ENCODE measurements around the gene KANK2. TPM values are rescaled to one million over a fixed set of nuclear protein-coding genes. Genes with fewer than 3 reads are reported as not detected.

Gene KANK2
- total and polyA plus RNA-seq, 2 of the 8 experiments (the other 6 are each of a cell fraction or from before 2014, with no cell fraction given) = 25.2 to 42.3 TPM

DNA sequence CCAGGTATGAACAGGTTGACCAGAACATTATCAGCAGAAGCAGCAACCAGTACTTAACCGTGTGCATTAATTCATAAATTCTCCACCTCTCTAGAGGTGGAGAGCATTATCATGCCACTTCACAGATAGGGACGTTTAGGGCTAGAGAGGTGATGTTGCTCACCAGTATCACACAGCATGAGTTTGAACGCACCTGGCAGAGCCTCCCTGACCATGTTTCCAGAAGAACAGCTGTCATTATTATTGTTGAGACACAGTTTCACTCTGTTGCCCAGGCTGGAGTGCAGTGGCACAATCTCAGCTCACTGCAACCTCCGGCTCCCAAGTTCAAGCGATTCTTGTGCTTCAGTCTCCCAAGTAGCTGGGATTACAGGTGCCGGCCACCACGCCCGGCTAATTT lies 6.8 kb downstream of the KANK2 start:
- Histone ChIP-seq H3K23me2 (ENCODE audit: low read depth, low read length) (no peaks in the 10 kb centered on the region; the same call in 1 of the 2 replicates), H4K91ac (replicated peaks; ENCODE audit: insufficient read length, low read length) (no peak overlapping the region), H3K14ac (ENCODE audit: insufficient read length) (no peak overlapping the region), H3K9me3 (ENCODE audit: insufficient read depth in 2 of 2, low read depth in 1 of 2, low read length in 1 of 2) (no peaks in the 10 kb centered on the region), H3K4me2 (ENCODE audit: insufficient read depth in 1 of 2, low read depth in 2 of 2, low read length in 2 of 2) (no peak overlapping the region), H2BK12ac (ENCODE audit: low read depth, low read length) (no peak overlapping the region), H3K9ac (replicated peaks in 1 of 4; ENCODE audit: extremely low read depth in 1 of 4, low read depth in 3 of 4, low read length in 3 of 4) (no peak overlapping the region; a peak in 1 of 7 replicates), H2AK5ac (ENCODE audit: low read depth, low read length) (no peak overlapping the region), H4K8ac (ENCODE audit: extremely low read depth, insufficient read depth, low read length) (no peak overlapping the region), H2BK120ac (replicated peaks; ENCODE audit: low read depth, low read length) (no peak overlapping the region), H3K36me3 (ENCODE audit: control insufficient read depth in 2 of 4, insufficient read depth in 4 of 4, low read length in 3 of 4) (peaks cover 2 to 29% (median 10%) of the 10 kb centered on the region in 4 experiments; a peak in 6 of 8 replicates), H3K79me2 (ENCODE audit: control insufficient read depth in 1 of 2, insufficient read depth in 2 of 2, low read length in 2 of 2) (no peaks in the 10 kb centered on the region), H3K4ac (replicated peaks; ENCODE audit: insufficient read length, low read depth, low read length) (no peak overlapping the region), H3K18ac (ENCODE audit: extremely low read depth, low read length) (no peak overlapping the region), H3K4me3 (ENCODE audit: extremely low read depth in 1 of 4, insufficient read depth in 2 of 4, low read depth in 3 of 4, low read length in 4 of 4) (no peak overlapping the region), H3K4me1 (replicated peaks in 1 of 4; ENCODE audit: control insufficient read depth in 3 of 4, insufficient read depth in 4 of 4, low read length in 3 of 4) (no peaks in the 10 kb centered on the region; a peak in 1 of 7 replicates), H2BK15ac (ENCODE audit: low read length) (no peak overlapping the region), H4K20me1 (replicated peaks in 1 of 2; ENCODE audit: control insufficient read depth in 1 of 2, insufficient read depth in 2 of 2, low read length in 2 of 2) (peaks cover 0 to 2% of the 10 kb centered on the region in 2 experiments), H3K79me1 (ENCODE audit: low read depth, low read length) (no peaks in the 10 kb centered on the region; the same call in 1 of the 2 replicates), H2BK20ac (ENCODE audit: low read length) (no peak overlapping the region), H3K27me3 (replicated peaks in 1 of 4; ENCODE audit: control insufficient read depth in 3 of 4, extremely low read depth in 1 of 4, insufficient read depth in 3 of 4, low read length in 3 of 4) (no peaks in the 10 kb centered on the region), H2BK5ac (ENCODE audit: low read depth, low read length) (no peak overlapping the region), H3K23ac (ENCODE audit: insufficient read length) (no peak overlapping the region), H4K5ac (ENCODE audit: insufficient read length, low read depth, low read length) (no peak overlapping the region), H3K56ac (replicated peaks; ENCODE audit: insufficient read length, low read depth, low read length) (no peak overlapping the region), H3K27ac (ENCODE audit: low read depth, low read length) (no peak overlapping the region), H2AFZ (ENCODE audit: low read length) (no peak overlapping the region)
- ChIA-PET POLR2A (ENCODE audit: partially characterized antibody) (interaction anchor here (0.5 to 2.3 kb wide), 3 partner anchors 35 to 48 kb away, joined by 3 to 7 read pairs (median 3); no protein-coding TSS in a partner anchor), CTCF (ENCODE audit: partially characterized antibody) (interaction anchor here (0.6 to 1.9 kb wide), 5 partner anchors 10 to 52 kb away, joined by 3 to 6 read pairs (median 4); no protein-coding TSS in a partner anchor)
- 96% methylated on average over 8 of the region's 8 CpGs; no CpG with 5 or more reads in 1 of the 2 experiments for WGBS, 2 experiments (ENCODE audit: extremely low coverage in 1 of 2, insufficient coverage in 1 of 2, insufficient read length in 1 of 2, insufficient replicate concordance in 2 of 2, low coverage in 1 of 2, low lambda C conversion rate in 2 of 2, missing lambda C conversion rate in 1 of 2)
- TF ChIP-seq TAF1 (IDR thresholded peaks at IDR 0.05; ENCODE audit: low read depth, low read length) (no peak), PHF8 (conservative IDR thresholded peaks at IDR 0.05; ENCODE audit: low read depth, low read length) (no peak)
- DNase-seq (ENCODE audit: low read depth in 1 of 2, low spot score in 2 of 2) (no peak), FAIRE-seq (no peak)

Measured in H1 (cell line).